ENCODE measurements around the gene CGB2.
"Not testable (repeated sequence)": the region's sequence is repeated elsewhere in the genome, so short reads cannot be mapped to it uniquely, and the experiment has no call there.

CGB2 gene

DNA sequence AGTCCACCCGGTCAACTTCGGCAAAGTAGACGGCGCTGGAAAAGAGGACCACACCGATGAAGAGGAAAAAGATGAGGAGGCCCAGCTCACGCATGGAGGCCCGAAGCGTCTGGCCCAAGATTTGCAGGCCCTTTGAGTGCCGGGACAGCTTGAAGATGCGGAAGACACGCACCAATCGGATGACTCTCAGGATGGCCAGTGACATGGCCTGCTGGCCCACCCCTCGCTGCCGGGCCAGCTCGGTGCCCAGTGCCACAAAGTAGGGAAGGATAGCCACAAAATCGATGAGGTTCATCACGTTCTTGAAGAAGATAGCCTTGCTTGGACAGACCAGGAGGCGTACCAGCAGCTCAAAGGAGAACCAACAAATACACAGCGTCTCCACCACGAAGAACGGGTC, 38.7 kb downstream of the CGB2 start:
- no peak for DNase-seq

DNA sequence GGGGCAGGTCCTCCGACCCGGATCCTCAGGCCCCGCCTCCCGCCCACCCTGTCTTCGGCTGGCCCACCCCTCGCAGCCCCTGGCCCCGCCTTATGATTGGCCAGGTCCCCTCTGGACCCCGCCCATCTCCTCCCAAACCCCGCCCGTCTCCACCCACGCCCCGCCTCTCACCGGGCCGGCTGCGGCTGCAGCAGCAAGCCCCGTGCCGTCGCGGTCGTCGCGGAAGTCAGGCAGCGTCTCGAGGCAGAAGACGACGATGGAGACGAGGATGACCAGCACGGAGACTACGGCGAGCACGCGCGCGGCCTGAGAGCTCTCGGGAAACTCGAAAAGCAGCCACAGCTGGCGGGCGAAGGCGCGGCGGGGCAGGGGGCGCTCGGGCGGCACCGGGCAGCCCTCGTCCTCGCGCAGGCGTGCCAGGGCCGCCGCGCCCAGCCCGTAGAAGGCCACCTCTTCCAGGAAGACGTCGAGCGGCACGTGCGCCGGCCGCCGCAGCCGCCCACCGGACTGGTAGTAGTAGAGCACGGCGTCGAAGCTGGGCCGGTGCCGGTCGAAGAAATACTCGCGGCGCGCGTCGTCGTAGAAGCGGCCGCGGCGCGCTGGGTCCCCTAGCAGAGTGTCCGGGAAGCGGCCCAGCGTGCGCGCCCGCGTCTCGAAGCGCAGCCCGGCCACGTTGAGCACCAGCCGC, 40.3 kb downstream of the CGB2 start:
- no peak for DNase-seq

DNA sequence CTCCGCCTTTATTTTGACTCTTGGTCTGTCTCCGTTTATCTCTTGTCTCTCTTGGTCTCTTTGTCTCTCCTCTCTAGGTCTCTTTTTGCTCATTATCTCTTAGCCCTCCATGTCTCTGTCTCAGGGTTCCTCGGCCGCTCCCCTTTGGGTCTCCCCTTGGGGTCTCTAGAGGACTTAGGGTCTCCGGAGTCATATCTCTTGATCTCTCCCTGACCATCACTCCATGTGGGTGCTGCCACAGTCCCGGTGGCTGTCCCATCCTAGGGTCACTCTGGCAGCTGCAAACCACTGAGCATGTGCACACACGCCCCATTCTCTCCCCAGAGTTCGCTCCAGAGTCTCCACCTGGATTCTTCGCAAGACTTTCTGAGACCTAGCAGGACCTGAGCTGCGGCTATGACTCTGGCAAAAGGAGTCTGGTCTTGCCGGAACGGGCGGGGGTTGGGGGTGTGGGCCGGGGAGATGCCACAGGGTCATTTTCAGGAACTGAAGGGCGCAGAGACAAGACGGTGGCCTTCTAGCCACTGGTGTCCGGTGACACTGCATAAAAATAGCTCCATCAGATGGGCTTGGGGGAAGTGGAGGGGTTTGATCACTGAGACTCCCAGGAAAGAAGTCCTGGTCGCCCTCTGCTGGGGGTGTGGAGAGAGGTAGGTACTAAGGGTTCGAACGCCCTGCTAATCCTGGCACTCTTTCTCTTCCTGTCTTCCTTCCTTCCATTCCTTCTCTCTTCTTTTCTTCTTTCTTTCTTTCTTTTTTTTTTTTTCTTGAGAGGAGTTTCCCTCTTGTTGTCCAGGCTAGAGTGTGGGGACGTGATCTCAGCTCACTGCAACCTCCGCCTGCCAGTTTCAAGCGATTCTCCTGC, 42.1 kb downstream of the CGB2 start:
- DNase-seq = no peak

DNA sequence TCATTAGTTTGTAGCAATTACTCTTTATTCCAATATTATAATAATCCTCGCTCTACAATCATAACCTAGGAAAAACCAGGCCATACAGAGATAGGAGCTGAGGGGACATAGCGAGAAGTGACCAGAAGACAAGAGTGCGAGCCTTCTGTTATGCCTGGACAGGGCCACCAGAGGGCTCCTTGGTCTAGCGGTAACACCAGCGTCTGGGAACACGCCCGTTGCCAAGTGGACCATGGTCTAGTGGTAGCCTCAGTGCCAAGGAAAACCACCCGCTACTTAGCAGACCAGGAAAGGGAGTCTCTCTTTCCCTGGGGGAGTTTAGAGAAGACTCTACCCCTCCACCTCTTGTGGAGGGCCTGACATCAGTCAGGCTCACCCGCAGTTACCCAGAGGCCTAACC, 43.2 kb downstream of the CGB2 start:
- not testable (repeated sequence) for DNase-seq

DNA sequence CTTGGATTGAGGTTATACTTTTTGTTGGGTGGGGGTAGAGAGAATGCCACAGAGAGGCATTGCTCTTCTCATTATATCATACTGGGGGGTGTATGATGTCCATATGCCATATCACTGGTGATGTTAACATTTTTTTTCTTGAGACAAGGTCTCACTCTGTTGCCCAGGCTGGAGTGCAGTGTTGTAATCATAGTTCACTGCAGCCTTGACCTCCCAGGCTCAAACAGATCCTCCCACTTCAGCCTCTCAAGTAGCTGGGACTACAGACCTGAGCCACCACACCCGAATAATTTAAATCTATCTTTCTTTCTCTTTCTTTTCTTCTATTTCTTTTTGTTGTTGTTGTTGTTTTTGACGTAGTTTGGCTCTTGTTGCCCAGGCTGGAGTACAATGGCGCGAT, 48.7 kb downstream of the CGB2 start:
- DNase-seq = no peak

DNA sequence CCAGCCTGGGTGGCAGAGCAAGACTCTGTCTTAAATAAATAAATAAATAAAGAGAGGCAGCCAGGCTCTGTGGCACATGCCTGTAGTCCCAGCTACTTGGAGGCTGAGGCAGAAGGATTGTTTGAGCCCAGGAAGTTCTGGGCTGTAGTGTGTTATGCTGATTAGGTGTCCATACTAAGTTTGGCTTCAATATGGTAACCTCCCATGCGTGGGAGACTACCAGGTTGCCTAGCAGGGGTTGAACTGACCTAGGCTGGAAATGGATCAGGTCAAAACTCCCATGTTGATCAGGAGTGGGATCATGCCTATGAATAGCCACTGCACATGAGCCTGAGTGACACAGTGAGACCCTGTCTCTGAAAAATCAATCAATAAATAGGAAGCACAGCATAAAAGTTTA, 49.6 kb downstream of the CGB2 start:
- no peak for DNase-seq

Measured in KG1 (cell line).